RKO (cell line): ENCODE data around the gene AKT1S1.
A peak's percentile ranks its signal among the peaks of the same experiment; 100 is the strongest.

Experiments
- DNase-seq: peaks from one replicate; pipeline ENCODE4 v3.0.0-alpha.2; 2016; ENCODE audit warnings: low spot score

The AKT1S1 gene

DNA sequence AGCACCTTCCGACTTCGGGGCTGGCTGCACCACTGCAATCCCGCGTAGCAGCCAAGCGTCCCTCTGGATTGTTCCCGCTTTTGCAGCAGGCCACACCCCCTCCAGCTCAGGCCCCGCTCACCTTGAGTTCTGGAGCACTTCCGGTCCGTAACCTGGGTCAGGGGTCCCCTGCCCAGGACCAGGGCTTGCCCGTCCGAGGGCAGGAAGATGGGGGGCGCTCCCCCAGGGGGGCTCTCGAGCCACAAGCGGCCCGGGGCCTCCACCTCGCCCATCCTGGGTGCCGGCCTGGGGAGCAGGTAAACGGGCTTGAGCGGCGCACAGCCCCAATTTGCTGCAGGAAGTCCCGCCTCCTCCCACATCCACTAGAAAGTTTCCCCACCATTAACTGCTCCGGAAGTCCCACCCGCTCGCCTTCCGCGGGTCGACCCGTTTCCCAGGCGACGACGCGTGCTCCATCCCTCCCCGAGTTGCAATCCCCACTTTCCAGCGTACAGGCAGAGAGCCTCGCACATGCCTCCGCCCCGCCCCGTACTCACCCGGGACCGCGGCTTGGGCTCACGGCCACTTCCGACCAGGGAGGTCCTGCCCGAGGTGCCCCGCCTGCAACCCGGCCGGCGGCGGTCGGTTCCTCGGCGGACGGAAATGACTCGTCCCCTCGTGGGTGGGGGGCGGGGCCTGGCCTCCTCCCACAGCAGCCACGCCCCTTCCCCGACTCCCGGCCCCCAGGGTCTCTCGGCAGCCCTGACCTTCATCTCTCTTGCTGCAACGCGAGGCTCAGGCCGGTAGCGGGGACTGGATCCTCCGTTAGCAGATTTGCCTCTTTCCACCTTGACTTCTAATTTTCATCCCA is 10.0 kb downstream of the AKT1S1 start, which contains the start of gene PNKP:
Gene PNKP, minus strand, starts transcription at position 644 of the 850 bp plus-strand sequence. Its CDS starts 372 bp downstream, at position 272.
- peak; percentile 91 for DNase-seq

GRCh38 chr19:49864890-49865289 is 12.3 kb downstream of the AKT1S1 start:
- no peak for DNase-seq

GRCh38 chr19:49863935-49864320 is 13.2 kb downstream of the AKT1S1 start:
- no peak for DNase-seq

DNA sequence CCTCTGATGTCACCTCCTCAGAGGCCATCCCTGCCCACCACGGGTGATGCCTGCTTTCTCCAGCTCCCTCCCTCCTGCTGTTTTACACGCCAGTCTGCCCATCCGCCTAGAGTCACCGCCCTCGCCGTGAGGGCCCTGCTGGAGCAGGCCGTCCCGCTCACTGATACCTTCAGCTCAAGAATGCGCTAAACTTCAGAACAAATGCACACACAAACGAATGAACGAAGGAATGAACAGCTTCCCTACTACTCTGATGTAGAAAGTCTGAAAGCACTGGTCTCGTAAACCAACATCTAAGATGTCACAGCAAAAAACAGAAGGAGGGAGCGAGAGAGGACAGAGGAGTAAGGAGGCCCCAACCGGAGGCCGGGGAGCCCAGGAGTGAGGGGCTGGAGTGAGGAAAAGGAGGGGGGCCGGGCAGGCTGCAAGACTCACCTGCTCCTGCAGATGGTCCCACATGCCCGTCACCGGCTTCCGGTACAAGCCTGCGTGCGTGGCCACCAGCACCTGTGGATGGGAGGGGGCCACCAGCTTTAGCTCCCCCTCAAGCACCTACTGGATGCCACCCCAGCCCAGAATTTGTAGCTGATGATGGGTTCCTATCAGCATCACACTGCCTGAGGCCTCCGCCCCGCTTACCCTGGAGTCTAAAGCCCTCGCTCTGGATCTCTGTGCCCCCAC is 13.8 kb downstream of the AKT1S1 start:
- no peak for DNase-seq

DNA sequence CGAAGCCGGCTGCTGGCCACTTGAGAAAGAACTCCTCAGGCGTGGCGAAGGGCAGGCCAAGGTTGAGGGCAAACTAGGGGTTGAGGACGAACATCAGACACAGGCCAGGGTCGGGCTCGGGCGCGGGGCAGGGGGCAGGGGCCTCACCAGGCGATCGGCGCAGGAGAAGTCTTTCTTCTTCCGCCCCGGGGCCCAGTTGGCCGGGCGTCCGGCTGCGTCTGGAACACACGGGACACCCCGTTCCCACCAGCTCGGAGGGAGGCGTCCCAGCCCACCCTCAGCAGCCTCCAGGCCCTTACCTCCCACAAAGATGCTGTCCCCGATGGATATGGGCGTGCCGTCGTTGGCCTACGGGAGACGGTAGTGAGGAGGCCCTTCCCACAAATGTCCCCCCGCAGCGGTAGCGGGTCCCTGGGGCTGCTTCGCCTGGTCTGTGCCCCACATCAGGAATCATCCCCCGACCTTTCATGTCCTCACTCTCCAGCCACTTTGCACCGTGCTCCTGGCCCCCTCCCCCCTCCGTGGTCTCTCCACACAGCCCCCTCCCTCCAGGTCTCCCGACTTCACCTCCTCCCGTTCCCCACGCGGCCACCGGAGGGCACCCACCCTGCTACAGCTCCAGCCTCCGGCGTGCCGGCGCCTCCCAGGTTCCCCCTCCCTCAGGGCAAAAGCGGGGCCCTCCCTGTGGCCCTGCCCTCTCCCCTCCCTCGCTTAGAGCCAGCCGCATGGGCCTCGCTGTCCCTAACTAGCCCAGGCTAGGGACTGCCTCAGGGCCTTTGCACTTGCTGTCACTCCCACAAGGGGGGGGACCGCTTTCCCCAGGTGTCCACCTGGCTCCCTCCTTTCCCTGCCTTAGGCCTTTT is 14.5 kb downstream of the AKT1S1 start:
- DNase-seq = no peak

- DNase-seq = no peak
Observed at GRCh38 chr19:49861541-49862378, 15.4 kb downstream of the AKT1S1 start.

DNA sequence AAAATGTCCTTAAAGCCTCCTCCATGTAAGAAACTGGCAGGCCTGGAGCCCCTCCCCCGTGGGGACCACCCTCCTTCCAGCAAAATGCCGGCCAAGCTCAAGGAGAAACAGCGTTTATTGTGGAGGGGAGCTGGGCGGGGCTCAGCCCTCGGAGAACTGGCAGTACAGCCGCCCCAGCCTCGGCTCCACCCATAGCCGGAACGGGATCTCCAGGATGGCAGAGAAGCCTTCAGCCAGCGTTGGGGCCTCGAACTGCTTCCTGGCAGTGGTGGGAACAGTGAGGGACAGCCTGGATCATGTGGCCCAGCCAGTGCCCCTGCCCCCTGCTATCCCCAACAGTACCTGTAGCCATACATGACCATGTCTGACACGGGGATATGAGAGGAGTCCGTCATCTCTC is 16.0 kb downstream of the AKT1S1 start:
- no peak for DNase-seq

DNA sequence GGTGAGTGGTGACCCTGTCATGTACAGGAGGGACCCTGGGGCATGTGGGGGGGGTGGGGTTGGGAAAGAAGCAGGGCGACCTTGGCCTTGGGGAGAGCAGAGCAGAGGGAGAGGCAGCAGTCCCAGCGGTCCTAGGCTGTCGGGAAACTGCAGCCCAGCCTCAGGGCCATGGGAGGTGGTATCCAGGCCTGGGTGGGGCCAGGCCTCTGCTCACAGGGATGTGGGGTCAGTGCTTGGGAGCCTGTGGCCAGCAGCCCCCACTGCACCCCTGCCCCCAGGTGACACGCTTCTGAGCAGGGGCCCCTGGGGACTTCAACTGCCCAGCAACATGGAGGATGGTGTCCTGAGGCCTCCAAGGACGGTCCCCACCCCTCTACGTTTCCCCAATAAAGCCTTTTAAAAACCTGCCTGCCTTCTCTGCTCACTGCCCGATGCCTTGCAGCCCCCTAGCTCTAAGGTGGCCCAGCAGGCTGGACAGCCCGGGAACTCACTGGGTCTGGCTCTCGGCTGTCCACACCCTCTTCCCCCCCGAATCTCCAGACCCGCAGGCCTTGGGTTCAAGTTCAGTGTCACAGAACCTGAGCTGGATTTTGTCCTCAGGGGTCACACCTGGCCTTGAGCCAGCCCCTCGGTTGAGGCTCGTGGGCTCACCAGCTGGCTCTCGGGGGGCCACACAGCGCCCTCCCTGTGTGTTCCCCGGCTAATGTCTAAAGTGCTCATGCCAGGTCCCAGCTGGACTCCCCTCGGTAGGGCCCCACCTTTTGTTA is 16.6 kb downstream of the AKT1S1 start:
- DNase-seq = no peak

DNA sequence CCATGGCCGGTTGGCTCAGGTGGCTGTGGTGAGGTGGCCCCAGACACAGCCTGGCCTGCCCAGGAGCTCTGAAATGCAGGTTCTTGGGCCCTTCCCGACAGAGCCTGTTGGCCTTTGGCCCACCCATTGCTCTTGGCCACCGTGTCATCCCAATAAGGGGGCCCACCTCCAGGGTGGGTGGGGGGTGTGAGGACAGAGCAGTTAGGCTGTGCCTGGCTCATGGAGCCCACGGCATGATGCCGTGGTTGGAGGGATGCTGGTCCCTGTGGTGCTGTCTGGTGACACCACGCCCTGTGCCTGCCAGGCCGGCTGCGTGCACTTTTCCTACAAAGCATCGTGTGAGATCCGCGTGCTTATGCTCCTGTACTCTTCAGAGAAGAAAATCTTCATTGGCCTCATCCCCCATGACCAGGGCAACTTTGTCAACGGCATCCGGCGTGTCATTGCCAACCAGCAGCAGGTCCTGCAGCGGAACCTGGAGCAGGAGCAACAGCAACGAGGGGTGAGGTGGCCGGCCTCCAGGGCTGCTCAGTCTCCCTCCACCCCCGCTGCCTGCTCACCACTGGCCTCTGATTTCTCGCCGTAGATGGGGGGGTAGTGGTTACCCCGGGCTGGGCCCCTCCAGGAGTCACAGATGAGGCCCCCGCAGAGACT is 17.3 kb downstream of the AKT1S1 start:
- DNase-seq = no peak

DNA sequence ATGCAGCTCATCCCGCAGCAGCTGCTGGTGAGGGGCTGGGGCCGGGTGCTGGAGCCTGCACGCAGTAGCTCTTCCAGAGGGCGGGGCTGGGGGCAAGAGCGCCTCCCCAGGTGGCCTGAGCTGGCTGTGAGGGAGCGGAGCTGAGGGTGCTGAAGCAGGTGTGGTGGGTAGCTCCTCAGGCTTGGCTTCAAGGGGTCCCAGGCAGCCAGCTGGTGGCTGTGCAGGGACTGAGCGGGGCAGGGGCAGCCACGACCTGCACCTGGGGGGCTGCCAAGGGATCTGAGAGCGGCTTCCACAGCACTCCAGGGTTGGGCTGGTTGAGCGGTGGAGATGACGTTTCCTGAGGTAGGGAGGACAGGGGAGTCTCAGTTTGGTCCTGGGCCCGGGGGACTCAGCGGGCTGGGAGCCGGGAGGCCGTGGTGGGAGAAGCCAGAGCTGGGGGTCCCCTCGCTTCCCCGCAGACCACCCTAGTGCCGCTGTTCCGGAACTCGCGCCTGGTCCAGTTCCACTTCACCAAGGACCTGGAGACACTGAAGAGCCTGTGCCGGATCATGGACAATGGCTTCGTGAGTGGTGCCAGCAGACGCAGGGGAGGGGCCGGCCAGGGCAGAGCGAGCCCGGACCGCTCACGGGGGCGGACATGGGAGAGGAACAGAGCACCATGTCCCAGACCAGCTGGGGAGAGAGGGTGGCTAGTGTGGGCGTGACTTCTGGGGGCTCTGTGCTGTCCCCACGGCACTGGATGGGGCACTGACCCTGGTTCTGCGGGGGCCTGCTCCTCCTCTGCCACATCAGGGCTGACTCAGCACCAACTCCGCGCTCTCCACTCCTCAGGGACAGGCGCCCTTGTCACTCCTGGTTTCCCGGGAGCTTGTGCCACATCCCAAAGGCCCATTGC is 18.8 kb downstream of the AKT1S1 start:
- peak; percentile 30 for DNase-seq

GRCh38 chr19:49857838-49858087 is 19.4 kb downstream of the AKT1S1 start:
- DNase-seq = no peak

DNA sequence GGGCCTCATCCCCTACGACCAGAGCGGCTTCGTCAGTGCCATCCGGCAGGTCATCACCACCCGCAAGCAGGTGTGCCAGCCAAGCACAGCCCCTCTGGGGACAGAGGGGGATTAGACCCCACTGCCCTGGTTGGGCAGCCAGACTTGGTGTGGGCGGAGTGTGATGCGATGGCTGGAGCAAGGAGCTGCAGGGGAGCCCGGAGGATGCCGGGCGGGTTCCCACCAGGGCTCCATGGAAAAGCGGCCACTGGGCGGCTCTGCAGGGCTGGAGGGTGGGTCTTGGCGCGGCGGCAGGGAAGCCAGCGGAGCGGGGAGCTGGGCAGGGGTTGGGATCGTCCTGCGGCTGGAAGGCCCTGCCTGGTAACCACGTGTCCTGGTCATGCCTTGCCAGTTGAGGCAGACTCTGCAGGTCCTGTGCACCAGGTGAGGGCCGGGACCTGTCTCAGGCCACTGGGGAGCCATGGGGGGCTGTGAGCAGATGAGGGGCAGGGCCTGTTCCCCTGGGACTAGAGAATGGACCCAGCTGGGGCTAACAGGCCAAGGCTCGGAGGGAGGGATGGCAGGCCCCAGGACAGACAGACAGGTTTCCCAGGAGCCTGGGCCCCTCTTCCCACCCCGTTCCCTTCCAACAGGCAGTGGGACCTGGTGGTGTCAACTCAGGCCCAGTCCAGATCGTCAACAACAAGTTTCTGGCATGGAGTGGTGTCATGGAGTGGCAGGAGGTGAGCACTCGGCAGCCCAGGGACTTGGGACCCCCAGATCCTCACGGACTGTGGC is 19.9 kb downstream of the AKT1S1 start:
- DNase-seq = peak; percentile 26

DNA sequence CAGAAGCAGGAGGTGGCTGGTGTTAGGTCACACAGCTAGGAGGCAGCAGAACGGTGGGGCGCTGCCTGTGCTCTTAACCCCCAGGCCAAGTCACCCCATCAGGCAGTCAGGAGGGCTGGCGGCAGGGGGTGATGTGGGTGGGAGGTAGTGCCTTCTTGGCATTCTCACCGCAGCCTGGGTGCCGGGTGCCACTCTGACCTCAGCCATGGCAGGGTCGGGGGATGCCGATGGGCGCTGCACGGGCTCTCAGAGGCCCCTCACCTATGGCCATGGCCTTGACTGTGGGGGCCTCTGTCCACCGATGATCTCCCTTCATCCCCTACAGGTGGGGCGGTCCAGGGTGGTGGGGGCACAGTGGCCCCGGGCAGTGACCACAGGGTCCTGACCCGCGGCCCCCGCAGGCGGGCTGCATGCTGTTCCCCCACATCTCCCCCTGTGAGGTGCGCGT is 20.6 kb downstream of the AKT1S1 start:
- DNase-seq = peak; percentile 47

- DNase-seq = peak; percentile 25
Observed at GRCh38 chr19:49855676-49856573, 21.2 kb downstream of the AKT1S1 start.

GRCh38 chr19:49855277-49855675 is 21.9 kb downstream of the AKT1S1 start:
- DNase-seq = no peak

GRCh38 chr19:49854378-49855263 is 22.5 kb downstream of the AKT1S1 start:
- DNase-seq = no peak
